ENCODE results near the gene TSKS. TPM values are rescaled to one million over a fixed set of nuclear protein-coding genes. Genes with fewer than 3 reads are reported as not detected.

TSKS gene
- total and polyA plus RNA-seq, 2 donors (not counting 3 experiments of a cell fraction or from before 2014, with no cell fraction given) = 0.03 TPM; not detected in 1

DNA sequence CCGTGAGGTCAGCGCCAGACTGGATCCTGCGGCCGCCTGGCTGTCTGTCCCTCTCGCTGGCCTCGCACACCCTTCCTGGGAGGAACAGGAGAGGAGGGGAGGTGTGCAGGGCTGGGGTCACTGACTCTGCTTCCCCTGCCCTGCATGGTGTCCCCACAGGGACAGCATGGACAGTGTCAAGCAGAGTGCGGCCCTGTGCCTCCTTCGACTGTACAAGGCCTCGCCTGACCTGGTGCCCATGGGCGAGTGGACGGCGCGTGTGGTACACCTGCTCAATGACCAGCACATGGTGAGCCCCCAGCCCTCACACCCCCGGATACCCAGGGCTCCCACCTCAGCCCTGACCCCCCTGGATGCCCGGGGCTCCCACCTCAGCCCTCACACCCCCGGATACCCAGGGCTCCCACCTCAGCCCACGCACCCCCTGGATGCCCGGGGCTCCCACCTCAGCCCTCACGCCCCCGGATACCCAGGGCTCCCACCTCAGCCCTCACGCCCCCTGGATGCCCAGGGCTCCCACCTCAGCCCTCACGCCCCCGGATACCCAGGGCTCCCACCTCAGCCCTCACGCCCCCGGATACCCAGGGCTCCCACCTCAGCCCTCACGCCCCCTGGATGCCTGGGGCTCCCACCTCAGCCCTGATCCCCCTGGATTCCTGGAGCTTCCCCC lies 28.8 kb upstream of the TSKS start:
- Histone ChIP-seq H3K9me3 (replicated peaks; ENCODE audit: control insufficient read depth, insufficient read depth, low read length) (no peaks in the 10 kb centered on the region), H3K4me1 (ENCODE audit: control insufficient read depth, extremely low read depth, insufficient read depth, low read length) (no peaks in the 10 kb centered on the region), H3K9ac (replicated peaks; ENCODE audit: extremely low read depth, insufficient read depth, low read length) (no peak overlapping the region), H4K20me1 (replicated peaks; ENCODE audit: control insufficient read depth, extremely low read depth, insufficient read depth, low read length) (no peaks in the 10 kb centered on the region), H3K27me3 (ENCODE audit: control insufficient read depth in 2 of 2, insufficient read depth in 2 of 2, low read length in 2 of 2) (no peaks in the 10 kb centered on the region), H3K4me2 (ENCODE audit: insufficient read depth, low read length) (no peak overlapping the region), H3K79me2 (ENCODE audit: control insufficient read depth, insufficient read depth, low read length) (no peaks in the 10 kb centered on the region), H3K9me1 (replicated peaks; ENCODE audit: control insufficient read depth, extremely low read depth, insufficient read depth, low read length) (no peaks in the 10 kb centered on the region), H2AFZ (ENCODE audit: low read depth, low read length) (no peak overlapping the region), H3K27ac (ENCODE audit: insufficient read depth, low read depth, low read length) (no peak overlapping the region), H3K36me3 (ENCODE audit: control insufficient read depth in 2 of 2, extremely low read depth in 1 of 2, insufficient read depth in 2 of 2, low read length in 2 of 2) (peaks cover 8 to 54% of the 10 kb centered on the region in 2 experiments), H3K4me3 (replicated peaks in 1 of 3; ENCODE audit: insufficient read depth in 1 of 3, low read depth in 1 of 3, low read length in 3 of 3) (no peak overlapping the region)
- DNase-seq (ENCODE audit: low read depth, low spot score) = no peak
- FAIRE-seq = no peak
- ChIA-PET CTCF (no interaction called here), POLR2A (no interaction called here)
- intact Hi-C loops (cut with micrococcal nuclease) (no loop called here), dilution Hi-C loops (cut with MboI; ENCODE audit: extremely low pct_ligation_motif_present, low sequenced_read_pairs) (no loop called here)
- no TSS peak for BruUV-seq (replicated peaks)
- TF ChIP-seq, protein P1, sequence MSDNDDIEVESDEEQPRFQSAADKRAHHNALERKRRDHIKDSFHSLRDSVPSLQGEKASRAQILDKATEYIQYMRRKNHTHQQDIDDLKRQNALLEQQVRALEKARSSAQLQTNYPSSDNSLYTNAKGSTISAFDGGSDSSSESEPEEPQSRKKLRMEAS (IDR thresholded peaks at IDR 0.05; ENCODE audit: insufficient read depth, insufficient read length) = no peak
- TF ChIP-seq JUN (IDR thresholded peaks at IDR 0.05; ENCODE audit: borderline replicate concordance, insufficient read depth, insufficient read length, low read depth) (no peak), MYC (IDR thresholded peaks at IDR 0.05; ENCODE audit: low read depth, low read length) (no peak), POLR2AphosphoS5 (IDR thresholded peaks at IDR 0.05; ENCODE audit: insufficient read depth, low read depth, low read length) (no peak), EZH2 (IDR thresholded peaks at IDR 0.05; ENCODE audit: borderline replicate concordance, low read depth, low read length, severe bottlenecking) (no peak), GATA2 (IDR thresholded peaks at IDR 0.05; ENCODE audit: insufficient read depth, insufficient read length, low read depth, low read length) (no peak), POLR2A (IDR thresholded peaks at IDR 0.05; ENCODE audit: low read depth, low read length) (no peak), FOS (IDR thresholded peaks at IDR 0.05; ENCODE audit: borderline replicate concordance, insufficient read depth, low read length) (no peak)
- TF ChIP-seq, protein P2, sequence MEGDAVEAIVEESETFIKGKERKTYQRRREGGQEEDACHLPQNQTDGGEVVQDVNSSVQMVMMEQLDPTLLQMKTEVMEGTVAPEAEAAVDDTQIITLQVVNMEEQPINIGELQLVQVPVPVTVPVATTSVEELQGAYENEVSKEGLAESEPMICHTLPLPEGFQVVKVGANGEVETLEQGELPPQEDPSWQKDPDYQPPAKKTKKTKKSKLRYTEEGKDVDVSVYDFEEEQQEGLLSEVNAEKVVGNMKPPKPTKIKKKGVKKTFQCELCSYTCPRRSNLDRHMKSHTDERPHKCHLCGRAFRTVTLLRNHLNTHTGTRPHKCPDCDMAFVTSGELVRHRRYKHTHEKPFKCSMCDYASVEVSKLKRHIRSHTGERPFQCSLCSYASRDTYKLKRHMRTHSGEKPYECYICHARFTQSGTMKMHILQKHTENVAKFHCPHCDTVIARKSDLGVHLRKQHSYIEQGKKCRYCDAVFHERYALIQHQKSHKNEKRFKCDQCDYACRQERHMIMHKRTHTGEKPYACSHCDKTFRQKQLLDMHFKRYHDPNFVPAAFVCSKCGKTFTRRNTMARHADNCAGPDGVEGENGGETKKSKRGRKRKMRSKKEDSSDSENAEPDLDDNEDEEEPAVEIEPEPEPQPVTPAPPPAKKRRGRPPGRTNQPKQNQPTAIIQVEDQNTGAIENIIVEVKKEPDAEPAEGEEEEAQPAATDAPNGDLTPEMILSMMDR (IDR thresholded peaks at IDR 0.05; ENCODE audit: extremely low read depth in 1 of 2, insufficient read depth in 1 of 2, low read depth in 1 of 2, low read length in 2 of 2) = no peak

Data from endothelial cell of umbilical vein (primary cell).